Ishikawa (cell line): ENCODE data around the gene NPHP4.

ENCODE experiments used
- CEBPB ChIP-seq: IDR thresholded peaks from 2 replicates; pipeline ENCODE4 v1.6.1; 2012
- EP300 ChIP-seq: IDR thresholded peaks from 2 replicates; pipeline ENCODE4 v1.6.1; 2012; ENCODE audit warnings: borderline replicate concordance
- FOXM1 ChIP-seq: IDR thresholded peaks from 2 replicates; pipeline ENCODE4 v1.6.1; 2012; ENCODE audit warnings: low read depth, borderline replicate concordance
- MAX ChIP-seq: IDR thresholded peaks from 2 replicates; pipeline ENCODE4 v1.6.1; 2012
- RAD21 ChIP-seq: IDR thresholded peaks from 2 replicates; pipeline ENCODE4 v1.6.1; 2012; ENCODE audit warnings: low read depth
- TAF1 ChIP-seq: IDR thresholded peaks from 2 replicates; pipeline ENCODE4 v1.6.1; 2012; ENCODE audit warnings: low read depth, mild to moderate bottlenecking
- YY1 ChIP-seq: IDR thresholded peaks from 2 replicates; pipeline ENCODE4 v1.6.1; 2012; ENCODE audit warnings: low read depth
- ZBTB7A ChIP-seq: IDR thresholded peaks from 2 replicates; pipeline ENCODE4 v1.6.1; 2012; ENCODE audit warnings: low read depth
- TF ChIP-seq, protein P1 (sequence below): IDR thresholded peaks from 2 replicates; pipeline ENCODE4 v1.6.1; 2012

DNA sequence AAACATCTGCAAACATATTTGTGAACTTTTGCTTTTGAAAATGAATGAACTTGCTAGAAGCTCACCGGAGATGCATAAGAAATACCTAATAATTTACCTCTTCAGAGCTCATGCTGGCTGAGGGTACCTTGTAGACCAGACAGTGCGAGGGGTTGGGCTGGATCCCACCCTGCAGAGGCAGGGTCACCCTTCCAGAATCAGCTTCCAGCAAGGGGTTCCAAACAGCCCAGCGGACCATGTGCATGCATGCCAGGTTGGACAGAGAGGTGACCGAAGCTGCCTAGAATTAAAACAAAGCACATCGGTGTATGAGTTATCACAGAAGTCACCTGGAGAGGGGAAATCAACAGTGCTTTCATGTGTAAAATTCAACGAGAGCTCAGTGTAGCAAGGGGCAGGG, 59.2 kb downstream of the NPHP4 start:
- TF ChIP-seq MAX: no peak
- no peak for TF ChIP-seq FOXM1
- TF ChIP-seq TAF1: no peak
- TF ChIP-seq, protein P1, sequence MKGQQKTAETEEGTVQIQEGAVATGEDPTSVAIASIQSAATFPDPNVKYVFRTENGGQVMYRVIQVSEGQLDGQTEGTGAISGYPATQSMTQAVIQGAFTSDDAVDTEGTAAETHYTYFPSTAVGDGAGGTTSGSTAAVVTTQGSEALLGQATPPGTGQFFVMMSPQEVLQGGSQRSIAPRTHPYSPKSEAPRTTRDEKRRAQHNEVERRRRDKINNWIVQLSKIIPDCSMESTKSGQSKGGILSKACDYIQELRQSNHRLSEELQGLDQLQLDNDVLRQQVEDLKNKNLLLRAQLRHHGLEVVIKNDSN: no peak
- TF ChIP-seq ZBTB7A: no peak
- no peak for TF ChIP-seq CEBPB
- no peak for TF ChIP-seq EP300
- no peak for TF ChIP-seq RAD21
- no peak for TF ChIP-seq YY1
